SU-DHL-6 (cell line): ENCODE measurements around the gene SOX14.

Source experiments
- CTCF ChIP-seq: fragments of 200-600 bp; sonication (generic); IDR thresholded peaks from one replicate; pipeline ENCODE4 v1.5.1; 2017; ENCODE audit warnings: antibody characterized with exemption, mild to moderate bottlenecking, low read length, moderate library complexity; ENCODE audit not compliant: insufficient read depth, poor library complexity, severe bottlenecking
- EZH2phosphoT487 ChIP-seq: fragments of 200-600 bp; sonication (generic), shearing (Covaris generic); conservative IDR thresholded peaks from 2 replicates; pipeline ENCODE4 v1.6.1; 2018; ENCODE audit warnings: mild to moderate bottlenecking, antibody characterized with exemption, low read length, moderate library complexity, mixed read lengths

GRCh38 chr3:137766041-137766875 lies 2.1 kb downstream of the SOX14 start:
- TF ChIP-seq CTCF (no peak), EZH2phosphoT487 (no peak)
